Ishikawa (cell line): ENCODE data around the gene LRRN3.

Source experiments
- TAF1 ChIP-seq: IDR thresholded peaks from 2 replicates; pipeline ENCODE4 v1.6.1; 2012; ENCODE audit warnings: low read depth, mild to moderate bottlenecking
- USF1 ChIP-seq: IDR thresholded peaks from 2 replicates; pipeline ENCODE4 v1.6.1; 2012
- ZBTB7A ChIP-seq: IDR thresholded peaks from 2 replicates; pipeline ENCODE4 v1.6.1; 2012; ENCODE audit warnings: low read depth

LRRN3 gene

GRCh38 chr7:111174510-111174909, 83.6 kb downstream of the LRRN3 start:
- no peak for TF ChIP-seq ZBTB7A
- no peak for TF ChIP-seq TAF1
- TF ChIP-seq USF1 = no peak
